GM18867 (cell line): ENCODE measurements around the gene KCNK4.

ENCODE experiments used
- ATAC-seq: cut with Tn5 transposase; IDR thresholded peaks from one replicate; pipeline ENCODE4 v1.9.1; 2021; ENCODE audit warnings: mild to moderate bottlenecking, moderate library complexity; ENCODE audit not compliant: unreplicated experiment

KCNK4 gene

GRCh38 chr11:64342869-64343745 lies 52.0 kb downstream of the KCNK4 start:
- no peak for ATAC-seq

GRCh38 chr11:64343767-64344559 lies 52.9 kb downstream of the KCNK4 start:
- ATAC-seq, result no peak

GRCh38 chr11:64344787-64345186 lies 53.7 kb downstream of the KCNK4 start:
- no peak for ATAC-seq

GRCh38 chr11:64347193-64347867 lies 56.2 kb downstream of the KCNK4 start:
- ATAC-seq, result no peak

GRCh38 chr11:64348383-64349024 lies 57.4 kb downstream of the KCNK4 start:
- ATAC-seq, result no peak

- no peak for ATAC-seq
These were observed 57.9 kb downstream of the KCNK4 start for GRCh38 chr11:64349025-64349387.

GRCh38 chr11:64349404-64349803 lies 58.3 kb downstream of the KCNK4 start:
- ATAC-seq, result no peak
